ENCODE results near the gene ITGB3. TPM values are rescaled to one million over a fixed set of nuclear protein-coding genes. Genes with fewer than 3 reads are reported as not detected.

The ITGB3 gene
- total and polyA plus RNA-seq, 8 donors: 0.09 to 2.3 (median 0.71) TPM

DNA sequence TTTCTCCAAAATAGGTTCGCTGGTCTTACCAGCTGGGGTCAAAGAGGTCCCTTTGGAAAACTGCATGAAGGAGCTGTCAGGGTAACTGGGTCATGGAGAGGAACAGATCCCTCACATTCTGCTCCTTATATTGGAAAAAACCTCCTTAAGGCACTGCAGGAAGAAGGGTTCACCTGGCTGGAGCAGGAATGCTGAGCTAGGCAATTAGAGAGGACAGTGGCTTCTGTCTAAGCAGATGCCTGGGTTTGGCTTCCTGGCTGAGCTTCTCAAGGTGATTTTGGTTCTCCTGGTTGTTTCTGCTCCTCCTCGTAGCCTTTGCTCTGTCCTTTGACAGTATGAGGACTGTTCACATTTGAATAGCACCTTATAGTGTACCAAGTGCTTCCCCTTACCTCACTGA lies 19.6 kb downstream of the ITGB3 start:
- FAIRE-seq: no peak
- no peak overlapping the region for H3K27ac ChIP-seq
- no peak for TF ChIP-seq CTCF (IDR thresholded peaks at IDR 0.05)

DNA sequence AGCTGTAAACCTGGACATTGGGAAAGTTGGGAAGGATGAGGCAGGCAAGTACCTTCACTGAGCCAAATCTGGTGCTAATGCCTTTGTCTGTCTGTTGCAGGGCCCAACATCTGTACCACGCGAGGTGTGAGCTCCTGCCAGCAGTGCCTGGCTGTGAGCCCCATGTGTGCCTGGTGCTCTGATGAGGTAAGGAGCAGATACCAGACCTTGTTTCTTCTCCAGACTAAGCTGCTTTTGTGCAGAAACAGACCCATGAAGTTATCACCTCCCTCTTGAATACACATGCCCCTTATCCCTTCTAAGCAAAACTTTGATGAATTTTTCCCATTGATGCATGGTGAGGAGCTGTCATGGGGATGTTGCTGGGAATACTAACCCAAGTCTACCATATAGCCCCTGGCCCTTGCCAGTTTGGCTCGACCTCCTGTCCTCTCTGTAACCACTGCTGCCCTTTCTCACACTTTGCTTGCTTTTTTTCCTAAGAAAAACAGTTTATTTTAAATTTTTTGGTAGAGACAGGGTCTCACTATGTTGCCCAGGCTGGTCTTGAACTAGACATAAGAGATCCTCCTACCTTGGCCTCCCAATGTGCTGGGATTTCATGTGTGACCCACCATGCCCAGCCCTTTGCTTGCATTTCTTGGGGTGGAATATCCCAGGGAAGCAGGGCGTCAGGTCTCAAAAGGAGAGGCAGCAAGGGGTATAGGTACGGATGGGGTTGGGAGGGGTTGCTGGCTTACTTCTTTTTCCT lies 20.9 kb downstream of the ITGB3 start:
- H3K27ac ChIP-seq: no peak overlapping the region
- 85 to 90% methylated on average over 5 of the region's 5 CpGs for WGBS, 2 donors
- intact Hi-C loops (cut with DNase I): no loop called here
- no peaks in the 10 kb centered on the region for H3K9me3 ChIP-seq
- no peak overlapping the region for H3K4me3 ChIP-seq
- no peak for FAIRE-seq
- no peak for TF ChIP-seq CTCF (IDR thresholded peaks at IDR 0.05)
- ATAC-seq: no peak
- H3K36me3 ChIP-seq: no peaks in the 10 kb centered on the region
- no peak for DNase-seq
- no peaks in the 10 kb centered on the region for H3K27me3 ChIP-seq
- H3K4me1 ChIP-seq: peaks cover 5 to 21% (median 11%) of the 10 kb centered on the region in 3 donors

More for the DNA sequence above, 19.6 kb downstream of the ITGB3 start:
- intact Hi-C loops (cut with DNase I): no loop called here
- Histone ChIP-seq H3K4me1 (peaks cover 5 to 21% (median 11%) of the 10 kb centered on the region in 3 donors), H3K36me3 (no peaks in the 10 kb centered on the region), H3K4me3 (no peak overlapping the region), H3K27me3 (no peaks in the 10 kb centered on the region), H3K9me3 (no peaks in the 10 kb centered on the region)
- DNase-seq (no peak), ATAC-seq (no peak)
- WGBS, 2 donors: 82 to 92% methylated on average over 2 of the region's 2 CpGs

DNA sequence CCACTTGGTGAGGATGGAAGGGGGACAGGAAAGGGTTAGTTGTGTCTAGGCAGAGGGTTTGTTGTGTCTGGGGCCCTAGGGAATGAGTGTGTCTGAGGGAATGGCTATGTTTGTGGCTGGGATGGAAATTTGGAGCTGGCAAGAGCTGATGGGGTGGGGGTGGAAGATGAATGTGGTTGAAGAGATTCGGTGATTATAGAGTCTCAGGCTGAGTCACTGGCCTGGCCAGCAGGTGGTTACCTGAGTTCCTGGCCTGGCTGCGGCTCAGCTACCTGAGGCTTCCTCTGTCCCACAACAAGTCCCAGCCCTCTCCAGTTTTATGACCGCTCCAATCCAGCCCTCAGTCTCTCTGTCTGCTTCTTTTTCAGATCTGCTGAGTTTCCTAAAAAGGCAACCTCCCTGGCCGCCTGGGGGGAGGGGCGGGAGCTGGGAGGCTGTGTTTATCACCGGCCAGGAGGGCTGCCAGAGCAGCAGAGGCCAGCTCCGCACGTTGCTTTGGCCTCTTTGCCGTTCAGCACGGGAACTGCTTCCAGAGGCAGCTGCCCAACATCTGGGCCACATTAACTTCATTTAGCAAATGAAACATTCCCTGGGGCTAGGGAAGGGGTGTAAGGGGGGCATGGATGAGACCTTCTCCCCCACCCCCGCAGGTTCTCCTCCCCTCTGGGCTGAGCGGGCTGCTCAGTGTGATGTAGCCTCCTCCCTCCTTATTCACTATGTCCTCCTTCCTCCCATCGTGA lies 21.8 kb downstream of the ITGB3 start:
- Histone ChIP-seq H3K4me3 (no peak overlapping the region), H3K36me3 (no peaks in the 10 kb centered on the region), H3K9me3 (no peaks in the 10 kb centered on the region), H3K27me3 (no peaks in the 10 kb centered on the region), H3K27ac (peak overlapping the region in 2 of 4 donors; percentile 35 to 36), H3K4me1 (peaks cover 5 to 21% (median 11%) of the 10 kb centered on the region in 3 donors)
- intact Hi-C loops (cut with DNase I): no loop called here
- TF ChIP-seq CTCF (IDR thresholded peaks at IDR 0.05): no peak
- 26 to 29% methylated on average over 13 of the region's 13 CpGs for WGBS, 2 donors
- ATAC-seq (peak; percentile 53 to 68 (median 60)), DNase-seq (peak; percentile 42 to 75 (median 54)), FAIRE-seq (no peak)

- WGBS, 2 donors: 83 to 86% methylated on average over 3 of the region's 3 CpGs
- Histone ChIP-seq H3K4me1 (peaks cover 5 to 21% (median 11%) of the 10 kb centered on the region in 3 donors), H3K4me3 (no peak overlapping the region), H3K9me3 (no peaks in the 10 kb centered on the region), H3K27me3 (no peaks in the 10 kb centered on the region), H3K27ac (peak overlapping the region in 1 of 4 donors; percentile 2), H3K36me3 (no peaks in the 10 kb centered on the region)
- peak in 2 of 4 donors; percentile 6 to 10 for ATAC-seq
- intact Hi-C loops (cut with DNase I): no loop called here
- no peak for TF ChIP-seq CTCF (IDR thresholded peaks at IDR 0.05)
- no peak for DNase-seq
- no peak for FAIRE-seq
These were observed 22.8 kb downstream of the ITGB3 start for GRCh38 chr17:47276444-47276843.
